Measurements from ENCODE around the gene SLAIN1.

Gene SLAIN1

GRCh38 chr13:77702366-77702765 lies 4.9 kb downstream of the SLAIN1 start:
- no peak for TF ChIP-seq CTCF (IDR thresholded peaks at IDR 0.05; ENCODE audit: unreplicated experiment in 3 of 3)
- Mint-ChIP-seq H3K36me3 (ENCODE audit: low read depth) (peaks cover 6% of the 10 kb centered on the region), H3K27me3 (ENCODE audit: low read depth) (peaks cover 22% of the 10 kb centered on the region), H3K4me1 (peaks cover 12% of the 10 kb centered on the region), H3K4me3 (no peak overlapping the region), H3K27ac (no peak overlapping the region), H3K9me3 (peaks cover under 1% of the 10 kb centered on the region)

- Mint-ChIP-seq H3K4me3 (no peak overlapping the region), H3K4me1 (peaks cover 12% of the 10 kb centered on the region), H3K9me3 (peaks cover 9% of the 10 kb centered on the region), H3K27me3 (ENCODE audit: low read depth) (peaks cover 22% of the 10 kb centered on the region), H3K27ac (no peak overlapping the region), H3K36me3 (ENCODE audit: low read depth) (peaks cover 16% of the 10 kb centered on the region)
- no peak for TF ChIP-seq CTCF (IDR thresholded peaks at IDR 0.05; ENCODE audit: unreplicated experiment in 3 of 3)
Measured at GRCh38 chr13:77703408-77703807, 5.9 kb downstream of the SLAIN1 start.

GRCh38 chr13:77714119-77714755 lies 16.8 kb downstream of the SLAIN1 start:
- Mint-ChIP-seq H3K36me3 (ENCODE audit: low read depth) (peaks cover 24% of the 10 kb centered on the region), H3K9me3 (peaks cover 32% of the 10 kb centered on the region), H3K27me3 (ENCODE audit: low read depth) (no peaks in the 10 kb centered on the region), H3K4me3 (no peak overlapping the region), H3K4me1 (no peaks in the 10 kb centered on the region), H3K27ac (no peak overlapping the region)
- TF ChIP-seq CTCF (IDR thresholded peaks at IDR 0.05; ENCODE audit: unreplicated experiment in 3 of 3), result no peak

GRCh38 chr13:77715233-77715891 lies 17.9 kb downstream of the SLAIN1 start:
- peaks cover 25% of the 10 kb centered on the region for H3K9me3 Mint-ChIP-seq
- H3K27ac Mint-ChIP-seq, result no peak overlapping the region
- no peaks in the 10 kb centered on the region for H3K4me1 Mint-ChIP-seq
- H3K4me3 Mint-ChIP-seq, result no peak overlapping the region
- no peak for TF ChIP-seq CTCF (IDR thresholded peaks at IDR 0.05; ENCODE audit: unreplicated experiment in 3 of 3)
- H3K36me3 Mint-ChIP-seq (ENCODE audit: low read depth), result peaks cover 16% of the 10 kb centered on the region
- no peaks in the 10 kb centered on the region for H3K27me3 Mint-ChIP-seq (ENCODE audit: low read depth)

- TF ChIP-seq CTCF (IDR thresholded peaks at IDR 0.05; ENCODE audit: unreplicated experiment in 3 of 3), result no peak
- peaks cover 12% of the 10 kb centered on the region for H3K9me3 Mint-ChIP-seq
- no peaks in the 10 kb centered on the region for H3K27me3 Mint-ChIP-seq (ENCODE audit: low read depth)
- no peak overlapping the region for H3K27ac Mint-ChIP-seq
- no peak overlapping the region for H3K4me3 Mint-ChIP-seq
- no peaks in the 10 kb centered on the region for H3K4me1 Mint-ChIP-seq
- H3K36me3 Mint-ChIP-seq (ENCODE audit: low read depth), result peaks cover 8% of the 10 kb centered on the region
Measured at GRCh38 chr13:77716692-77717091, 19.2 kb downstream of the SLAIN1 start.

GRCh38 chr13:77717508-77717907 lies 20.0 kb downstream of the SLAIN1 start:
- Mint-ChIP-seq H3K27ac (no peak overlapping the region), H3K27me3 (ENCODE audit: low read depth) (no peaks in the 10 kb centered on the region), H3K4me3 (no peak overlapping the region), H3K4me1 (no peaks in the 10 kb centered on the region), H3K36me3 (ENCODE audit: low read depth) (peaks cover 8% of the 10 kb centered on the region), H3K9me3 (peaks cover 5% of the 10 kb centered on the region)
- TF ChIP-seq CTCF (IDR thresholded peaks at IDR 0.05; ENCODE audit: unreplicated experiment in 3 of 3), result no peak

Data from nephron (organoid).